ENCODE data around the gene NSUN2.

NSUN2 gene

DNA sequence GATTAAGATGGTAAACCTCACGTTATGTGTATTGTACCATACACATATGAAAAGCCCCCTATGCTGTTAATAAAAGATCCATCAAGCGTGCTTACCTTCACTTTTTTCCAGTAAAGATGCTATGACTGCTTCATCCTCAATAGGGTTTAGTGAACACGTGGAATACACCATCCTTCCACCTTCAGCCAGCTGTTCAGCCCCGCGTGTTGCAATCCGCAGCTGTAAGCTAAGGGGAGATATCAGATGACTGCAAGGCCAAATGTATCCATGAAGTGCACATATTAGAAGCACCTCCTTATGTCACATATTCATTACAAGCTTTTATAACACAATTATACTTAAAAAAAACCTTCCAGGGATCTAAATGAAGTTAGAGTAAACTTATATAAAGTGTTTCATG is 16.2 kb downstream of the NSUN2 start (continued):
- TF ChIP-seq ZNF658 (tag by site-specific recombination; IDR thresholded peaks at IDR 0.05) (no peak), INSM2 (tag by site-specific recombination; IDR thresholded peaks at IDR 0.05) (no peak), GLIS2 (tag by site-specific recombination; IDR thresholded peaks at IDR 0.05) (no peak), RBAK (tag by site-specific recombination; IDR thresholded peaks at IDR 0.05) (no peak), ZNF138 (tag by site-specific recombination; IDR thresholded peaks at IDR 0.05; ENCODE audit: borderline replicate concordance) (no peak)
- TF ChIP-seq, protein P1, sequence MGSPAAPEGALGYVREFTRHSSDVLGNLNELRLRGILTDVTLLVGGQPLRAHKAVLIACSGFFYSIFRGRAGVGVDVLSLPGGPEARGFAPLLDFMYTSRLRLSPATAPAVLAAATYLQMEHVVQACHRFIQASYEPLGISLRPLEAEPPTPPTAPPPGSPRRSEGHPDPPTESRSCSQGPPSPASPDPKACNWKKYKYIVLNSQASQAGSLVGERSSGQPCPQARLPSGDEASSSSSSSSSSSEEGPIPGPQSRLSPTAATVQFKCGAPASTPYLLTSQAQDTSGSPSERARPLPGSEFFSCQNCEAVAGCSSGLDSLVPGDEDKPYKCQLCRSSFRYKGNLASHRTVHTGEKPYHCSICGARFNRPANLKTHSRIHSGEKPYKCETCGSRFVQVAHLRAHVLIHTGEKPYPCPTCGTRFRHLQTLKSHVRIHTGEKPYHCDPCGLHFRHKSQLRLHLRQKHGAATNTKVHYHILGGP (tag by site-specific recombination; IDR thresholded peaks at IDR 0.05): no peak
- TF ChIP-seq, protein P2, sequence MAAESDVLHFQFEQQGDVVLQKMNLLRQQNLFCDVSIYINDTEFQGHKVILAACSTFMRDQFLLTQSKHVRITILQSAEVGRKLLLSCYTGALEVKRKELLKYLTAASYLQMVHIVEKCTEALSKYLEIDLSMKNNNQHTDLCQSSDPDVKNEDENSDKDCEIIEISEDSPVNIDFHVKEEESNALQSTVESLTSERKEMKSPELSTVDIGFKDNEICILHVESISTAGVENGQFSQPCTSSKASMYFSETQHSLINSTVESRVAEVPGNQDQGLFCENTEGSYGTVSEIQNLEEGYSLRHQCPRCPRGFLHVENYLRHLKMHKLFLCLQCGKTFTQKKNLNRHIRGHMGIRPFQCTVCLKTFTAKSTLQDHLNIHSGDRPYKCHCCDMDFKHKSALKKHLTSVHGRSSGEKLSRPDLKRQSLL (tag by site-specific recombination; IDR thresholded peaks at IDR 0.05): no peak

DNA sequence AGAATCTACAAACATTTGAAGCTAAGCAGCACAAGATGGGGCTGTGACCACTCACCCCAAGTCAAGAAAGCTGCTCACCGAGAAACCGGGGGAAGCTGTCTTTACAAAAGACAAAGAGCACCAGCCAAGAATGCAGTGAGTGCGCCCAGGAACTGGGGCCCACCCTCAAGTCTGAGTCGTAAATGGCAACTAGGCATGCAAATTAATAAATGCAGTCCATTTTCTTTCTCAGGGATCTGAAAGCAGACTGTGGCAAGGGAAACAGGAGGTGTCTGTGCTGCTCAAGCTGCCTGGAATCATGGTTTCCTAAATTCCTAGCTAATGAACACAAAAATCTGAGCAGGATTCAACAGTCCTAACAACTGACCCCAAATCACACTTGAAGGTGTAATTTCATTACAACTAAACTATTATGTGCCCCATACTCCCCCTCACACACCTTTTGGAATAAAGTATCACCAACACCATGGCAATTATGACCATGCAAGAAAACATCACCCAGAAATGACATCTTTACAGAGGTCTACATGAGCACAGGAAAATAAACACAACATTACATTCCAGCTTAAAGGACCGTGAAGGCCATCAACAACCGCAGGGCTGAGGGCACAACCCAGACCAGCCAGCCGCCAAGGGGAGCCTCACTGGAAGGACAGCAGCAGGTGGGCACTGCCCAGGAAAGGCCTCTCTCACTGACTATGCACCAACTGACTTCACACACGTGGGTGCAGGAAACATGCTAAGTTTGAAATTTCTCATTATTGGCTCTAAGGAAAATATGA is 17.6 kb downstream of the NSUN2 start:
- TF ChIP-seq ZNF658 (tag by site-specific recombination; IDR thresholded peaks at IDR 0.05) (no peak), ZNF629 (tag by site-specific recombination; IDR thresholded peaks at IDR 0.05) (no peak), ZBTB1 (tag by site-specific recombination; IDR thresholded peaks at IDR 0.05) (no peak), ZNF530 (tag by site-specific recombination; IDR thresholded peaks at IDR 0.05; ENCODE audit: low read depth) (no peak), INSM2 (tag by site-specific recombination; IDR thresholded peaks at IDR 0.05) (no peak), ZNF623 (tag by site-specific recombination; IDR thresholded peaks at IDR 0.05) (no peak), ZNF211 (tag by site-specific recombination; IDR thresholded peaks at IDR 0.05; ENCODE audit: low read depth) (no peak), ZFP69B (tag by site-specific recombination; IDR thresholded peaks at IDR 0.05) (no peak), YY1 (tag by site-specific recombination; IDR thresholded peaks at IDR 0.05) (no peak), ZBTB7A (tag by site-specific recombination; IDR thresholded peaks at IDR 0.05; ENCODE audit: low read depth) (no peak), SCRT1 (tag by site-specific recombination; IDR thresholded peaks at IDR 0.05; ENCODE audit: borderline replicate concordance) (no peak), ZNF391 (tag by site-specific recombination; IDR thresholded peaks at IDR 0.05; ENCODE audit: borderline replicate concordance, low read depth) (no peak), ZNF341 (tag by site-specific recombination; IDR thresholded peaks at IDR 0.05; ENCODE audit: low read depth) (no peak), ZNF121 (tag by site-specific recombination; IDR thresholded peaks at IDR 0.05) (no peak), ZSCAN16 (tag by site-specific recombination; IDR thresholded peaks at IDR 0.05) (no peak), ZNF555 (tag by site-specific recombination; conservative IDR thresholded peaks at IDR 0.05) (no peak), MYNN (tag by site-specific recombination; IDR thresholded peaks at IDR 0.05; ENCODE audit: borderline replicate concordance) (no peak)
- TF ChIP-seq, protein P3, sequence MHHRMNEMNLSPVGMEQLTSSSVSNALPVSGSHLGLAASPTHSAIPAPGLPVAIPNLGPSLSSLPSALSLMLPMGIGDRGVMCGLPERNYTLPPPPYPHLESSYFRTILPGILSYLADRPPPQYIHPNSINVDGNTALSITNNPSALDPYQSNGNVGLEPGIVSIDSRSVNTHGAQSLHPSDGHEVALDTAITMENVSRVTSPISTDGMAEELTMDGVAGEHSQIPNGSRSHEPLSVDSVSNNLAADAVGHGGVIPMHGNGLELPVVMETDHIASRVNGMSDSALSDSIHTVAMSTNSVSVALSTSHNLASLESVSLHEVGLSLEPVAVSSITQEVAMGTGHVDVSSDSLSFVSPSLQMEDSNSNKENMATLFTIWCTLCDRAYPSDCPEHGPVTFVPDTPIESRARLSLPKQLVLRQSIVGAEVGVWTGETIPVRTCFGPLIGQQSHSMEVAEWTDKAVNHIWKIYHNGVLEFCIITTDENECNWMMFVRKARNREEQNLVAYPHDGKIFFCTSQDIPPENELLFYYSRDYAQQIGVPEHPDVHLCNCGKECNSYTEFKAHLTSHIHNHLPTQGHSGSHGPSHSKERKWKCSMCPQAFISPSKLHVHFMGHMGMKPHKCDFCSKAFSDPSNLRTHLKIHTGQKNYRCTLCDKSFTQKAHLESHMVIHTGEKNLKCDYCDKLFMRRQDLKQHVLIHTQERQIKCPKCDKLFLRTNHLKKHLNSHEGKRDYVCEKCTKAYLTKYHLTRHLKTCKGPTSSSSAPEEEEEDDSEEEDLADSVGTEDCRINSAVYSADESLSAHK (tag by site-specific recombination; IDR thresholded peaks at IDR 0.05): no peak
- TF ChIP-seq, protein P4, sequence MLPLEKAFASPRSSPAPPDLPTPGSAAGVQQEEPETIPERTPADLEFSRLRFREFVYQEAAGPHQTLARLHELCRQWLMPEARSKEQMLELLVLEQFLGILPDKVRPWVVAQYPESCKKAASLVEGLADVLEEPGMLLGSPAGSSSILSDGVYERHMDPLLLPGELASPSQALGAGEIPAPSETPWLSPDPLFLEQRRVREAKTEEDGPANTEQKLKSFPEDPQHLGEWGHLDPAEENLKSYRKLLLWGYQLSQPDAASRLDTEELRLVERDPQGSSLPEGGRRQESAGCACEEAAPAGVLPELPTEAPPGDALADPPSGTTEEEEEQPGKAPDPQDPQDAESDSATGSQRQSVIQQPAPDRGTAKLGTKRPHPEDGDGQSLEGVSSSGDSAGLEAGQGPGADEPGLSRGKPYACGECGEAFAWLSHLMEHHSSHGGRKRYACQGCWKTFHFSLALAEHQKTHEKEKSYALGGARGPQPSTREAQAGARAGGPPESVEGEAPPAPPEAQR (tag by site-specific recombination; IDR thresholded peaks at IDR 0.05): no peak
- no peaks in the 10 kb centered on the region for H3K4me1 ChIP-seq (ENCODE audit: control insufficient read depth, insufficient read depth, low read length)
- H3K27ac ChIP-seq (ENCODE audit: extremely low read depth, low read depth, low read length): no peak overlapping the region
- H3K9me3 ChIP-seq (ENCODE audit: control insufficient read depth, insufficient read depth, low read depth, low read length): no peaks in the 10 kb centered on the region
- ChIA-PET CTCF (no interaction called here), POLR2A (interaction anchor here (1.2 kb wide), 1 partner anchor 18 kb away, joined by 3 read pairs; the partner anchor contains the start of genes NSUN2 and SRD5A1)
- H3K36me3 ChIP-seq (ENCODE audit: control insufficient read depth in 2 of 2, insufficient read depth in 1 of 2, low read length in 2 of 2): peaks cover 85 to 94% of the 10 kb centered on the region in 2 experiments
- no peak overlapping the region for H3K4me3 ChIP-seq (ENCODE audit: low read depth, low read length)
